Measurements from ENCODE around the gene CCSER1.

- TF ChIP-seq, protein P1, sequence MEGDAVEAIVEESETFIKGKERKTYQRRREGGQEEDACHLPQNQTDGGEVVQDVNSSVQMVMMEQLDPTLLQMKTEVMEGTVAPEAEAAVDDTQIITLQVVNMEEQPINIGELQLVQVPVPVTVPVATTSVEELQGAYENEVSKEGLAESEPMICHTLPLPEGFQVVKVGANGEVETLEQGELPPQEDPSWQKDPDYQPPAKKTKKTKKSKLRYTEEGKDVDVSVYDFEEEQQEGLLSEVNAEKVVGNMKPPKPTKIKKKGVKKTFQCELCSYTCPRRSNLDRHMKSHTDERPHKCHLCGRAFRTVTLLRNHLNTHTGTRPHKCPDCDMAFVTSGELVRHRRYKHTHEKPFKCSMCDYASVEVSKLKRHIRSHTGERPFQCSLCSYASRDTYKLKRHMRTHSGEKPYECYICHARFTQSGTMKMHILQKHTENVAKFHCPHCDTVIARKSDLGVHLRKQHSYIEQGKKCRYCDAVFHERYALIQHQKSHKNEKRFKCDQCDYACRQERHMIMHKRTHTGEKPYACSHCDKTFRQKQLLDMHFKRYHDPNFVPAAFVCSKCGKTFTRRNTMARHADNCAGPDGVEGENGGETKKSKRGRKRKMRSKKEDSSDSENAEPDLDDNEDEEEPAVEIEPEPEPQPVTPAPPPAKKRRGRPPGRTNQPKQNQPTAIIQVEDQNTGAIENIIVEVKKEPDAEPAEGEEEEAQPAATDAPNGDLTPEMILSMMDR (IDR thresholded peaks at IDR 0.05): no peak
- TF ChIP-seq POLR2AphosphoS5 (IDR thresholded peaks at IDR 0.05; ENCODE audit: low read depth, low read length): no peak
- TF ChIP-seq, protein P2, sequence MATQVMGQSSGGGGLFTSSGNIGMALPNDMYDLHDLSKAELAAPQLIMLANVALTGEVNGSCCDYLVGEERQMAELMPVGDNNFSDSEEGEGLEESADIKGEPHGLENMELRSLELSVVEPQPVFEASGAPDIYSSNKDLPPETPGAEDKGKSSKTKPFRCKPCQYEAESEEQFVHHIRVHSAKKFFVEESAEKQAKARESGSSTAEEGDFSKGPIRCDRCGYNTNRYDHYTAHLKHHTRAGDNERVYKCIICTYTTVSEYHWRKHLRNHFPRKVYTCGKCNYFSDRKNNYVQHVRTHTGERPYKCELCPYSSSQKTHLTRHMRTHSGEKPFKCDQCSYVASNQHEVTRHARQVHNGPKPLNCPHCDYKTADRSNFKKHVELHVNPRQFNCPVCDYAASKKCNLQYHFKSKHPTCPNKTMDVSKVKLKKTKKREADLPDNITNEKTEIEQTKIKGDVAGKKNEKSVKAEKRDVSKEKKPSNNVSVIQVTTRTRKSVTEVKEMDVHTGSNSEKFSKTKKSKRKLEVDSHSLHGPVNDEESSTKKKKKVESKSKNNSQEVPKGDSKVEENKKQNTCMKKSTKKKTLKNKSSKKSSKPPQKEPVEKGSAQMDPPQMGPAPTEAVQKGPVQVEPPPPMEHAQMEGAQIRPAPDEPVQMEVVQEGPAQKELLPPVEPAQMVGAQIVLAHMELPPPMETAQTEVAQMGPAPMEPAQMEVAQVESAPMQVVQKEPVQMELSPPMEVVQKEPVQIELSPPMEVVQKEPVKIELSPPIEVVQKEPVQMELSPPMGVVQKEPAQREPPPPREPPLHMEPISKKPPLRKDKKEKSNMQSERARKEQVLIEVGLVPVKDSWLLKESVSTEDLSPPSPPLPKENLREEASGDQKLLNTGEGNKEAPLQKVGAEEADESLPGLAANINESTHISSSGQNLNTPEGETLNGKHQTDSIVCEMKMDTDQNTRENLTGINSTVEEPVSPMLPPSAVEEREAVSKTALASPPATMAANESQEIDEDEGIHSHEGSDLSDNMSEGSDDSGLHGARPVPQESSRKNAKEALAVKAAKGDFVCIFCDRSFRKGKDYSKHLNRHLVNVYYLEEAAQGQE (IDR thresholded peaks at IDR 0.05; ENCODE audit: insufficient read depth in 1 of 2, low read depth in 2 of 2, low read length in 1 of 2): no peak
These were observed 42.3 kb upstream of the CCSER1 start for GRCh38 chr4:90084967-90085295.
